ENCODE results near the gene MTMR10. TPM values are rescaled to one million over a fixed set of nuclear protein-coding genes. Genes with fewer than 3 reads are reported as not detected.
A peak's percentile ranks its signal among the peaks of the same experiment; 100 is the strongest.

Gene MTMR10
- total and polyA plus RNA-seq, 2 of the 4 experiments (the other 2 are of a cell fraction): 11.2 to 13.8 TPM

- TF ChIP-seq USF2 (IDR thresholded peaks at IDR 0.05; ENCODE audit: low read depth, low read length) (no peak), RAD21 (IDR thresholded peaks at IDR 0.05; ENCODE audit: low read length) (no peak), MXI1 (IDR thresholded peaks at IDR 0.05; ENCODE audit: borderline replicate concordance, low read depth, low read length) (no peak)
Measured at GRCh38 chr15:31023841-31024240, 32.4 kb upstream of the MTMR10 start (continued).

- ChIA-PET CTCF (interaction anchor here (0.6 kb wide), 1 partner anchor 43 kb away, joined by 3 read pairs; no protein-coding TSS in a partner anchor), POLR2A (ENCODE audit: unreplicated experiment) (no interaction called here)
- intact Hi-C loops (cut with micrococcal nuclease): no loop called here
- WGBS, 2 experiments (ENCODE audit: extremely low coverage in 2 of 2, insufficient read length in 1 of 2): 100% methylated on average over 3 of the region's 5 CpGs; no CpG with 5 or more reads in 1 of the 2 experiments
- Histone ChIP-seq H3K4me3 (ENCODE audit: insufficient read depth, low read depth, low read length) (no peak overlapping the region), H4K20me1 (ENCODE audit: insufficient read depth, low read length) (no peaks in the 10 kb centered on the region), H2BK20ac (ENCODE audit: low read depth, low read length) (peak overlapping the region; percentile 5; the same call in 1 of the 2 replicates), H3K4ac (ENCODE audit: low read depth, low read length) (0 out of 2 replicates have a peak overlapping the region, but pooled peaks have one; percentile 3), H2AK9ac (replicated peaks; ENCODE audit: low read depth, low read length, poor library complexity) (no peak overlapping the region), H3K56ac (ENCODE audit: extremely low read depth, insufficient read depth, low read length) (no peak overlapping the region), H2BK5ac (ENCODE audit: low read depth, low read length, poor library complexity, severe bottlenecking) (no peak overlapping the region), H2AFZ (replicated peaks; ENCODE audit: low read length, poor library complexity) (no peak overlapping the region), H4K91ac (ENCODE audit: insufficient read depth, low read depth, low read length) (no peak overlapping the region), H2BK120ac (ENCODE audit: low read depth, low read length) (peak overlapping the region; percentile 23; the same call in 1 of the 2 replicates), H3K27ac (ENCODE audit: insufficient read depth, low read length) (no peak overlapping the region), H3K18ac (ENCODE audit: low read depth, low read length) (no peak overlapping the region), H3K14ac (replicated peaks; ENCODE audit: low read depth, low read length) (no peak overlapping the region), H3K4me2 (ENCODE audit: low read depth, low read length) (no peak overlapping the region), H3K9me3 (ENCODE audit: control insufficient read depth, insufficient read depth, low read length) (no peaks in the 10 kb centered on the region), H4K5ac (ENCODE audit: low read depth, low read length) (no peak overlapping the region), H3K9me1 (ENCODE audit: insufficient read depth, low read length) (peaks cover 20% of the 10 kb centered on the region), H3K23ac (ENCODE audit: low read depth, low read length) (no peak overlapping the region), H2BK15ac (ENCODE audit: low read depth, low read length) (no peak overlapping the region), H4K8ac (ENCODE audit: low read depth in 2 of 2, low read length in 2 of 2) (no peak overlapping the region), H3K79me1 (ENCODE audit: low read depth in 1 of 2, low read length in 2 of 2) (peaks cover 0 to 8% of the 10 kb centered on the region in 2 experiments; a peak in 1 of 4 replicates), H3K4me1 (ENCODE audit: control insufficient read depth, insufficient read depth, low read length) (peaks cover 16% of the 10 kb centered on the region), H3K27me3 (ENCODE audit: control insufficient read depth, insufficient read depth, low read length) (no peaks in the 10 kb centered on the region), H3K9ac (ENCODE audit: low read depth, low read length) (no peak overlapping the region), H2AK5ac (ENCODE audit: low read depth, low read length) (no peak overlapping the region), H3K36me3 (ENCODE audit: control insufficient read depth, insufficient read depth, low read length) (no peaks in the 10 kb centered on the region)
- DNase-seq (no peak), ATAC-seq (ENCODE audit: low read depth) (no peak)
- no TSS peak for BruUV-seq (replicated peaks)
- in situ Hi-C loops (cut with MboI; ENCODE audit: low sequenced_read_pairs): no loop called here
- dilution Hi-C loops (cut with HindIII; ENCODE audit: low sequenced_read_pairs, unreplicated experiment): no loop called here
- no peak for TF ChIP-seq CEBPB (IDR thresholded peaks at IDR 0.05; ENCODE audit: low read depth, low read length)
- no peak for TF ChIP-seq MAFK (IDR thresholded peaks at IDR 0.05; ENCODE audit: low read depth, low read length)
- no peak for TF ChIP-seq BHLHE40 (IDR thresholded peaks at IDR 0.05; ENCODE audit: low read depth, low read length)
- TF ChIP-seq RFX5 (IDR thresholded peaks at IDR 0.05; ENCODE audit: low read depth, low read length): no peak
- TF ChIP-seq ELK1 (IDR thresholded peaks at IDR 0.05; ENCODE audit: borderline replicate concordance, low read depth, low read length): no peak
- TF ChIP-seq SMC3 (IDR thresholded peaks at IDR 0.05; ENCODE audit: low read depth, low read length): no peak
- TF ChIP-seq FOS (IDR thresholded peaks at IDR 0.05; ENCODE audit: low read depth, low read length): no peak
- no peak for TF ChIP-seq MXI1 (IDR thresholded peaks at IDR 0.05; ENCODE audit: borderline replicate concordance, low read depth, low read length)
- TF ChIP-seq USF2 (IDR thresholded peaks at IDR 0.05; ENCODE audit: low read depth, low read length): no peak
- no peak for TF ChIP-seq RCOR1 (IDR thresholded peaks at IDR 0.05; ENCODE audit: insufficient replicate concordance, low read length)
- TF ChIP-seq RAD21 (IDR thresholded peaks at IDR 0.05; ENCODE audit: low read length): no peak
- TF ChIP-seq MAZ (IDR thresholded peaks at IDR 0.05; ENCODE audit: borderline replicate concordance, low read depth, low read length): no peak
Measured at GRCh38 chr15:31021067-31021665, 29.7 kb upstream of the MTMR10 start.
